ENCODE results near the gene CLCF1. TPM values are rescaled to one million over a fixed set of nuclear protein-coding genes. Genes with fewer than 3 reads are reported as not detected.

CLCF1 gene
- total RNA-seq, 1 donor from 2014 or later = not detected

DNA sequence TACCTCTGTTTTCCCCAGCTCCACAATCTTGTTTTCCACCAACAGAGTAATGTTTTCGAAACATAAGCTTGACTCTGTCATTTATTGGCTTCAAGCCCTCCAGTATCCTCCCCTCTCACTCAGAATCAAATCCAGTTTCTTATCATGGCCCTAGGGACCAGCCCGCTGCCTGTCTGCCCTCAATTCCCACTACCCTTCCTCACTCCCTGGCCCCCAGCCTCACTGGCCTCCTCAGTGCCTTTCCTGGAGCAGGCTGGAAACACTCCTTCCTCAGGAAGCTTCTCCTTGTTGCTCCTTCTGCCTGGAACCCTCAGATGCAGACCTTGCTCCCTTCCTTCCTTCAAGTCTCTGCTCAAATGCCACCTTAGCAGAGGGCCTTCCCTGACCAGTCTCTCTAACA is 23.9 kb downstream of the CLCF1 start:
- Mint-ChIP-seq H3K27me3 (ENCODE audit: unreplicated experiment) (peaks cover 13% of the 10 kb centered on the region), H3K9me3 (ENCODE audit: unreplicated experiment) (peaks cover 8% of the 10 kb centered on the region), H3K27ac (ENCODE audit: unreplicated experiment) (peak overlapping the region; percentile 31), H3K4me1 (ENCODE audit: low read depth, unreplicated experiment) (peaks cover 25% of the 10 kb centered on the region), H3K4me3 (ENCODE audit: unreplicated experiment) (peak overlapping the region; percentile 57), H3K36me3 (ENCODE audit: unreplicated experiment) (no peaks in the 10 kb centered on the region)
- no peak for DNase-seq
- TF ChIP-seq, protein P1, sequence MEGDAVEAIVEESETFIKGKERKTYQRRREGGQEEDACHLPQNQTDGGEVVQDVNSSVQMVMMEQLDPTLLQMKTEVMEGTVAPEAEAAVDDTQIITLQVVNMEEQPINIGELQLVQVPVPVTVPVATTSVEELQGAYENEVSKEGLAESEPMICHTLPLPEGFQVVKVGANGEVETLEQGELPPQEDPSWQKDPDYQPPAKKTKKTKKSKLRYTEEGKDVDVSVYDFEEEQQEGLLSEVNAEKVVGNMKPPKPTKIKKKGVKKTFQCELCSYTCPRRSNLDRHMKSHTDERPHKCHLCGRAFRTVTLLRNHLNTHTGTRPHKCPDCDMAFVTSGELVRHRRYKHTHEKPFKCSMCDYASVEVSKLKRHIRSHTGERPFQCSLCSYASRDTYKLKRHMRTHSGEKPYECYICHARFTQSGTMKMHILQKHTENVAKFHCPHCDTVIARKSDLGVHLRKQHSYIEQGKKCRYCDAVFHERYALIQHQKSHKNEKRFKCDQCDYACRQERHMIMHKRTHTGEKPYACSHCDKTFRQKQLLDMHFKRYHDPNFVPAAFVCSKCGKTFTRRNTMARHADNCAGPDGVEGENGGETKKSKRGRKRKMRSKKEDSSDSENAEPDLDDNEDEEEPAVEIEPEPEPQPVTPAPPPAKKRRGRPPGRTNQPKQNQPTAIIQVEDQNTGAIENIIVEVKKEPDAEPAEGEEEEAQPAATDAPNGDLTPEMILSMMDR (IDR thresholded peaks at IDR 0.05; ENCODE audit: partially characterized antibody, unreplicated experiment) = no peak

DNA sequence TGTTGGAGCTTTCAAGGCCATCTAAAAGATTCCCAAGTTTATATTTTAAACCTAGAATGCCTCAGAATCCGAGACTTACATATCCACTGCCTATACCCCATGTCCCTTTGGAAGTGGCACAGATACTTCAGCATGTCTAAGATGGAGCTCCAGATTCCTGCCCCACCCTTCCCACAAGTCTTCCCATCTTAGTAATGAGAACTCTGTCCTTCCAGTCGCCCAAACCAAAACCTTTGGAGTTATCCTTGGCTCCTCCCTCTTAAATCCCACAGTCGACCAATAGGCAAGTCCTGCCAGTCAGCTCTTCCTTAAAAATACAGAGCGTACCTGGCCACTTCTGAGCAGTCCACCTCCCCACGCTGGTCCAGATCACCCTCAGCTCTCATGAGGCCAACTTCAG is 24.4 kb downstream of the CLCF1 start:
- Mint-ChIP-seq H3K4me1 (ENCODE audit: low read depth, unreplicated experiment) (peaks cover 22% of the 10 kb centered on the region), H3K4me3 (ENCODE audit: unreplicated experiment) (peak overlapping the region; percentile 48), H3K27ac (ENCODE audit: unreplicated experiment) (peak overlapping the region; percentile 31), H3K9me3 (ENCODE audit: unreplicated experiment) (peaks cover 7% of the 10 kb centered on the region), H3K27me3 (ENCODE audit: unreplicated experiment) (peaks cover 12% of the 10 kb centered on the region), H3K36me3 (ENCODE audit: unreplicated experiment) (no peaks in the 10 kb centered on the region)
- TF ChIP-seq, protein P1 (IDR thresholded peaks at IDR 0.05; ENCODE audit: partially characterized antibody, unreplicated experiment) = no peak
- DNase-seq = no peak

DNA sequence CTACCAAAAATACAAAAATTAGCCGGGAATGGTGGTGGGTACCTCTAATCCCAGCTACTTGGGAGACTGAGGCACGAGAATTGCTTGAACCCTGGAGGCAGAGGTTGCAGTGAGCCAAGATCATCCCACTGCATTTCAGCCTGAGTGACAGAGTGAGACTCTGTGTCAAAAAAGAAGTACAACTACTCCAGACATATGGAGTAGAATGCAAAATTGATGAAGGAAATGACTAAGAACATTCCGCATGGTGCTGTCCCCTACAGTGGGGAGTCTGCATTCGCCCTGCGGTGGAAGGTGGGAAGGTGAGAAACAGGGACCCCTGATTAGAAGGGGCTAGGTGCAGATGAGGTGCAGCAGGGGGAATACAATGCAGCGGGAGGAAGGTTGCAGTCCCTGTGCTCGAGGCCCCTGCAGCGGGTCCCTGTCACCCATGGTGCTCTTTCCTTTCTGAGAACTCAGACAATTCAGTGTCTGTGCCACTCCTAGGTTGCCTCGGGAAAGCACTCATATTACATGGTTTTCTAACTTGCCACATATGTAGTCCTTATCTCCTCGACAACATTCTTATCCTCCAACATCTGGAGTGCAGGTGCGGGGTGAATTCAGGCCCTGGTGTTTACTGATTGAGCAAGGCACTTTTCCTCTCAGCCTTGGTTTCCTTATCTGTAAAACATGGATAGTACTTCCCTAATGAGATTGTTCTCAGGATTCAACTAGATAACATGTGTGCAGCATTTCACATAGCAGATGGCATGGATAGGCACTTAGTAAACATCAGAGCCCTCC is 25.2 kb downstream of the CLCF1 start:
- H3K4me3 Mint-ChIP-seq (ENCODE audit: unreplicated experiment) = no peak overlapping the region
- H3K36me3 Mint-ChIP-seq (ENCODE audit: unreplicated experiment) = no peaks in the 10 kb centered on the region
- TF ChIP-seq, protein P1 (IDR thresholded peaks at IDR 0.05; ENCODE audit: partially characterized antibody, unreplicated experiment) = no peak
- peaks cover 19% of the 10 kb centered on the region for H3K4me1 Mint-ChIP-seq (ENCODE audit: low read depth, unreplicated experiment)
- H3K9me3 Mint-ChIP-seq (ENCODE audit: unreplicated experiment) = peaks cover 1% of the 10 kb centered on the region
- H3K27me3 Mint-ChIP-seq (ENCODE audit: unreplicated experiment) = peaks cover 5% of the 10 kb centered on the region
- H3K27ac Mint-ChIP-seq (ENCODE audit: unreplicated experiment) = peak overlapping the region; percentile 48
- DNase-seq = no peak

DNA sequence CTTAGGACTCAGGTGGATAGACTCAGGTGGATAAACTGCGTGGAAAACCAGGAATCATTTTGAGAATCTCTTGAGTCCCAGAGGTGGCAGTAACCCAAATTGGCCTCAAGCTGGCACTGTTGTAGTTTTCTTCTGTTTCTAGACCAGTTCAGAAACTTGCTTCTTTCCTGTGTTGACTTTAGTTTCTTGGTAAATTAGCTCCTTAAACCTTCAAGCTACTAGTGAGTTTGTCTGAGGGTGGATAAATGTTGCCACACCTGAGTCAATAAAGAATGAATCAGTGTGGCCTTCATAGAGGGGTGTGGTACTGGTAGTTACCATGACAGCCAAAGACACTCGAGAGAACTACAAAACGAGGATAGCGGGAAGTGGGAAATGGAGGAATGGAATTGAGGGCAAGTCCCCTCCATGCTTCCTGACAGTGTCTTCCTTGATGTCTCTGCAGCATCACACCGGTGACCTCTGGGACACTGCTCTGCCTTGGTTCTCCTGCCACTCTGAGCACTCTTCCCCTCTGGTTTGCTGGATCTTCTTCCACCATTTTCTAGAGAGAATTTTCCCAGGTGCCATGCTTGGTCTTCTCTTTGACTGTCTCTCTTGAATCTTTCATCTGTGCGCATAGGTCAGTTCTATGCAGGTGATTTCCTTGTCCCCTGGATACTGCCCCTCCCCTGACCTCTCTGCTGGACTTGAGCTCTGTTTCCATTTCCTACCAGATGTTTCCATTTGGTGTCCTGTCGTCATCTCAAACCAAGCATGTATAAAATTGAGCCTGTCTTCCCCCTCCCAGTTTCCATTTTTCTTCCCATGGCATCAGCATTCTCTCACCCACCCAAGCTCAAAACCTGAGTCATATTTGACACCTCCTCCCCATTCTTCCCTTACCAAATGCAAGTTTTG is 27.2 kb downstream of the CLCF1 start:
- H3K27me3 Mint-ChIP-seq (ENCODE audit: unreplicated experiment) = peaks cover 5% of the 10 kb centered on the region
- no peak for DNase-seq
- peaks cover 1% of the 10 kb centered on the region for H3K9me3 Mint-ChIP-seq (ENCODE audit: unreplicated experiment)
- H3K36me3 Mint-ChIP-seq (ENCODE audit: unreplicated experiment) = no peaks in the 10 kb centered on the region
- peaks cover 18% of the 10 kb centered on the region for H3K4me1 Mint-ChIP-seq (ENCODE audit: low read depth, unreplicated experiment)
- no peak overlapping the region for H3K4me3 Mint-ChIP-seq (ENCODE audit: unreplicated experiment)
- no peak overlapping the region for H3K27ac Mint-ChIP-seq (ENCODE audit: unreplicated experiment)
- TF ChIP-seq, protein P1 (IDR thresholded peaks at IDR 0.05; ENCODE audit: partially characterized antibody, unreplicated experiment) = peak; percentile 43
